GM19099 (cell line): ENCODE results near the gene UBXN1.

Experiments used
- POLR2A ChIP-seq: IDR thresholded peaks from 3 replicates; pipeline ENCODE4 v1.6.1; 2011; ENCODE audit warnings: low read depth; ENCODE audit not compliant: insufficient read length; ENCODE audit errors: extremely low read depth

Gene UBXN1

GRCh38 chr11:62666259-62666926 lies 12.5 kb downstream of the UBXN1 start:
- TF ChIP-seq POLR2A, result no peak

GRCh38 chr11:62665599-62666258 lies 13.1 kb downstream of the UBXN1 start:
- no peak for TF ChIP-seq POLR2A

DNA sequence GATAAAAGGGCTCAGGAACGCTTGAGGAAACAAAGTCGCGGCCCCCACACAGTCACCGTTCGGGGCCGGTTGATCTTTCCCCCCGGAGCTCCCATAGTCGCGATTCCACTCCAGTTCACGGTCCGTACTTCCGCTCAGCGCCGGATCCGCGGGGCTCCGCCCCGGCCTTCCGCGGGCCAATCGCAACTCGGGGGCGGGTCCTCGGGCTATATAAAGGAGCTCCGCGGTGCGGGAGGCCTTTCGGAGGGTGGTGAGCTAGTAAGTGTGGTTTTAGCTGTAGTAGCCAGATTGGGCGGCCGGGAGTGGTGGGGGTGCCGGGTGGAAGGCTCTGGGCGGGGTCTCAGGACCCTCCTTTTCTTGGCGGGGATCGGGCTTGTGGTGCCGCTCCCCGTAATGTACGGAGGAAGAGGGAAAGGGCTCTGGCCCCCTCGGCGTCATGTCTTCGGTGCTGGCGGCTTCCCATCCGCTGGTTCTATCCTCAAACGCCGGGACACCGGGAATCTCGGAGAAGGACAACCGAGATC lies 13.7 kb downstream of the UBXN1 start, which contains the start of the genes C11orf98 and CSKMT:
TSS of gene C11orf98 (minus strand) at position 136 of the 524 bp plus-strand sequence. CDS start at position 95, 41 bp downstream.
TSS of gene CSKMT (plus strand) at position 238 of the 524 bp plus-strand sequence. CDS start 568 bp downstream, outside the sequence.
- TF ChIP-seq POLR2A, result peak; percentile 99

DNA sequence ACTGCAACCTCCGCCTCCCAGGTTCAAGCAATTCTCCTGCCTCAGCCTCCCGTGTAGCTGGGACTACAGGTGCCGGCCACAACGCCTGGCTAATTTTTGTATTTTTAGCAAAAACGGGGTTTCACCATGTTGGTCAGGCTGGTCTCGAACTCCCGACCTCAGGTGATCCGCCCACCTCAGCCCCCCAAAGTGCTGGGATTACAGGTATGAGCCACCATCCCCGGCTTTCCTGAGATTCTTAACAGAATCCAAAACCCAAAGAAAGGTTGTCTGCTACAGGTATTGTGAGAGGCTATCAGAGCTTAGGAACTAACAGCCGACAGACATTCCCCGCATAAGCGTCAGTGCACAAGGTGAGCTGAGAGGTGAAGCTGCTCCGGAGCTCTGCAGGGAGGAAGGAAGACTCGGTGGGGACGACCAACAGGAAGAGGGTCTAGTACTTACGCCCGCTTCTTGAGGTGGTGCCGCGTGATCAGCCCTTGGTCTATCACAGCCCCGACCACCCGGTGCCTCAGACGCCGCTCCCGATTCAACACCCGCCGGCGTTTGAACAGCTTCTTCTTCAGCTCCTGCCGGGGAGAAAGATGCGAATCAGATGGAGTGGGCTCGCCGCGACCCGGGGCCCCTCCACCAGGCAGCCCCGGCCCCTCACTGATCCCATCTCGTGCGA lies 14.3 kb downstream of the UBXN1 start:
- TF ChIP-seq POLR2A, result no peak

DNA sequence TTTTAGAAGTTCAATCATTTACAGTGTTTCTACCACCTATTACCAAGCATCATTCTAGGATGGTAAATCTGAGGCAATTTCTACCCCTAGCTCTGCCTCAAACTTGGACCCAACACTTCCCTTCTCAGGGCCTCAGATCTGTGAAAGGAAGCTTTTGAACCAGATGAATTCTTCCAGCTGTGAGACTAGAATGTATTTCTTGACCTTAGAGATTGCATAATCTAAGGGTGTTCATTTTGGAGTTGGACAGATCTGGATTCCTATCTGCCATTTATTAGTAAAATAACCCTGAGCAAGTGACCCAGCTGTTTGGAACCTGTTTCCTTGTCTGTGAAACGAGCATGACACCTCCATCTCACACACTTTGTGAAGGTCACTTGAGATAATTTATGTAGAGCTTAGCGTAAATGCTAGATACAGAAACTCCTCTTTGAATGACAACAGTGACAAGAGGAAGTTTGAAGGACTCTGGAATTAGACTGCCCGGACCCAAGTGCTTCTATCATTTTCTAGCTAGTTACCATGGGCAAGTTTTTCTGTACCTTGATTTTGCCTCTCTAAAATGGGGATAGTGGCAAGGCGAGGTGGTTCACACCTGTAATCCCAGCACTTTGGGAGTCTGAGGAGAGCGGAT lies 22.0 kb downstream of the UBXN1 start:
- no peak for TF ChIP-seq POLR2A

GRCh38 chr11:62654297-62654696 lies 24.6 kb downstream of the UBXN1 start:
- no peak for TF ChIP-seq POLR2A

- no peak for TF ChIP-seq POLR2A
Observed at GRCh38 chr11:62652161-62653006, 26.5 kb downstream of the UBXN1 start.

- TF ChIP-seq POLR2A, result no peak
Observed at GRCh38 chr11:62649486-62649885, 29.4 kb downstream of the UBXN1 start.

- TF ChIP-seq POLR2A, result no peak
Observed at GRCh38 chr11:62648967-62649364, 29.9 kb downstream of the UBXN1 start.

DNA sequence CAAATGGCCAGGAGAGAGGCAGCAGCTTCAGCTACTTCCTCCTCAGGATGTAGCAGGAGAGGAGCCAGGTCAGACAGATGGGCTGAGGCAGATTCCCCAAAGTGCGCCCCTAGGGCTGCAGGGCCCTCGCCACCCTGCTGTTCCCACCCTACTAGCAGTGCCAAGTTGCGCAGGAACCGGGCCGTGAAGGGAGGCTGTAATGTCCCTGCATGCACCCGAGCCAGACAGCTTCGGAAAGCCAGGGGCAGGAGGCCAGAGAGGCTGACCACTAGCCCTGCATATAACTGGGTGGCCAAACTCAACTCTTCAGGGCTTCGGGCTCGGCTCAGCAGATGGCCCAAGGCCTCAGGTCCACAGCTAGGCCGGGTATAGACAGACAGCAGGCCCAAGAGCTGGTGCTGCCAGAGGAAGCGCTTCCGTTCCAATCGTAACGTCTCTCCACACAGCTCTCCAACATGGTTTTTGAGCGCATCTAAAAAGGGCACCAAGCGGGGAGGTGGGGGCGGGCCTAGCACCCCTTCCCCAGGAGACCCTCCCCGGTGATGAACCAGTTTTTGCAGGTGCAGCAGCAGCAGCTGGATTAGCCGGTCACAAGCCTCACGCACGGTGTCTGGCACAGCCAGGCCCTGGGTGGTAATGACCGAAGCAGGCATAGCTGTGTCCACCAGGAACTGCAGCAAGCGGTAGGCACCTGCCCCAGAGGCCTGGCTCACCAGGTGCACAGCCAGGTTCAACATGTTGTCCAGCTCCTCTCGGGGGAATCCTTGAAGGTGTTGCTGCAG lies 30.5 kb downstream of the UBXN1 start:
- no peak for TF ChIP-seq POLR2A

DNA sequence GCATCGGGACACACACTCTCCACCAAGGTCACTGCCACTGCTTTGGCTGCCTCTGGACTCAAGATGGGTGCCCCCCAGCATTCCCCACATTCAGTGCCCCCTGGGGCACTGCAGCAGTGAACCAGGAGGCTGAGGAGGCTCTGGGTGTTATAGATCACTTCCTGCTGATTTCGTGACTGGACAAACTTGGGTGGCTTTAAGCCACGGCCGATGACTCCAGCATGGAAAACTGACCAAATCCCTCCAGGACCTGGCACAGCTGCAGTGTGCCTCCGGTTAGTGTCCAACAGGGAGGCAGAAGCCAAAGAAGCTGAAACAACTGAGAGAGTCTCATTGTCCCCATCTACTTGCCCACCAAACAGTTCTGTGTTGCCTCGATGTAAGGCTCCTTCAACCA lies 31.3 kb downstream of the UBXN1 start:
- TF ChIP-seq POLR2A, result no peak

GRCh38 chr11:62646825-62647608 lies 31.9 kb downstream of the UBXN1 start:
- TF ChIP-seq POLR2A, result no peak
